B cell (primary cell): ENCODE measurements around the gene CCDC200. TPM values are rescaled to one million over a fixed set of nuclear protein-coding genes. Genes with fewer than 3 reads are reported as not detected.
"Not testable (repeated sequence)": the region's sequence is repeated elsewhere in the genome, so short reads cannot be mapped to it uniquely, and the experiment has no call there.

Experiments used
- ATAC-seq: fragments of 200-7000 bp; cut with Tn5 transposase; one replicate; pipeline ENCODE4 v1.10.0; 2021; ENCODE audit warnings: low read depth, mild to moderate bottlenecking, moderate number of reproducible peaks, moderate library complexity
- CTCF ChIA-PET: fragments of 350-600 bp; sonication (Branson Sonifier 250); formaldehyde crosslinking; loops from one replicate; lab custom pipeline; 2021; ENCODE audit warnings: antibody characterized with exemption, inconsistent platforms; lab: Charles Lee
- POLR2A ChIA-PET: fragments of 350-600 bp; sonication (Branson Sonifier 250); formaldehyde crosslinking; loops from one replicate; lab custom pipeline; 2021; ENCODE audit warnings: antibody characterized with exemption; lab: Charles Lee
- DNase-seq: peaks from one replicate; pipeline ENCODE4 v3.0.0; 2013
- H2AFZ ChIP-seq: 2 replicates; pipeline ENCODE4 v1.6.1; 2012; ENCODE audit warnings: mild to moderate bottlenecking, low read depth, low read length; ENCODE audit not compliant: insufficient read depth, poor library complexity, severe bottlenecking
- H3K27ac ChIP-seq, 2 donors: 1 replicate in 1 of 2; 2 replicates in 1 of 2; pipeline ENCODE4 v1.5.1; 2012 to 2013; ENCODE audit warnings: low read length in 2 of 2, mild to moderate bottlenecking in 2 of 2, moderate library complexity in 1 of 2
- H3K27me3 ChIP-seq, 4 experiments: fragments of 200-600 bp in 1 of 4; sonication (generic) in 1 of 4; replicated peaks in 1 of 4; 1 replicate in 2 of 4; 2 replicates in 2 of 4; pipeline versions ENCODE4 v1.6.1 to v1.7.0; 2013 to 2016; ENCODE audit warnings: low read length in 3 of 4, mild to moderate bottlenecking in 2 of 4, mixed read lengths in 1 of 4, moderate library complexity in 1 of 4; ENCODE audit not compliant: insufficient read depth in 4 of 4, control insufficient read depth in 3 of 4; ENCODE audit errors: control extremely low read depth in 1 of 4
- H3K36me3 ChIP-seq, 2 experiments: replicated peaks in 1 of 2; 1 replicate in 1 of 2; 2 replicates in 1 of 2; pipeline versions ENCODE4 v1.6.1 to v1.7.1; 2013; ENCODE audit warnings: low read length in 1 of 2; ENCODE audit not compliant: insufficient read depth in 2 of 2, control insufficient read depth in 1 of 2; ENCODE audit errors: control extremely low read depth in 1 of 2, extremely low read depth in 1 of 2
- H3K4me1 ChIP-seq, 2 donors: fragments of 200-600 bp in 1 of 2; sonication (generic) in 1 of 2; 1 replicate in 1 of 2; 2 replicates in 1 of 2; pipeline versions ENCODE4 v1.5.1 to v1.6.1; 2013 to 2017; ENCODE audit warnings: low read length in 2 of 2; ENCODE audit not compliant: control insufficient read depth in 2 of 2, insufficient read depth in 2 of 2
- H3K4me2 ChIP-seq: replicated peaks from 2 replicates; pipeline ENCODE3; 2012; ENCODE audit warnings: mild to moderate bottlenecking, low read depth, low read length; ENCODE audit not compliant: poor library complexity, severe bottlenecking
- H3K4me3 ChIP-seq, 5 experiments: fragments of 200-600 bp in 1 of 5; sonication (generic) in 1 of 5; 1 replicate in 3 of 5; 2 replicates in 2 of 5; pipeline versions ENCODE4 v1.5.1 to v1.7.0; 2011 to 2016; ENCODE audit warnings: low read length in 4 of 5, mild to moderate bottlenecking in 4 of 5, low read depth in 2 of 5, control low read depth in 1 of 5, moderate library complexity in 1 of 5; ENCODE audit not compliant: insufficient read depth in 1 of 5; ENCODE audit errors: control extremely low read depth in 1 of 5, extremely low read depth in 1 of 5
- H3K79me2 ChIP-seq: fragments of 200-600 bp; sonication (generic); one replicate; pipeline ENCODE4 v1.6.0; 2016; ENCODE audit warnings: low read length; ENCODE audit not compliant: control insufficient read depth, insufficient read depth
- H3K9ac ChIP-seq: fragments of 200-600 bp; sonication (generic); 2 replicates; pipeline ENCODE4 v1.6.1; 2017; ENCODE audit warnings: mild to moderate bottlenecking, low read length, moderate library complexity
- H3K9me3 ChIP-seq, 3 donors: one replicate each; pipeline versions ENCODE4 v1.6.1 to v1.7.1; 2013; ENCODE audit warnings: low read length in 2 of 3; ENCODE audit not compliant: control insufficient read depth in 2 of 3, insufficient read depth in 1 of 3; ENCODE audit errors: control extremely low read depth in 1 of 3
- H4K20me1 ChIP-seq: 2 replicates; pipeline ENCODE4 v1.6.0; 2012; ENCODE audit warnings: mild to moderate bottlenecking, low read length; ENCODE audit not compliant: insufficient read depth, control insufficient read depth, poor library complexity, severe bottlenecking
- H3K27ac Mint-ChIP-seq: one replicate; pipeline ENCODE4 v1.8.0; 2021; ENCODE audit warnings: mixed read lengths
- H3K27me3 Mint-ChIP-seq: one replicate; pipeline ENCODE4 v1.8.0; 2021; ENCODE audit warnings: mixed read lengths
- H3K4me1 Mint-ChIP-seq: one replicate; pipeline ENCODE4 v1.8.0; 2021; ENCODE audit warnings: mixed read lengths
- H3K4me3 Mint-ChIP-seq: one replicate; pipeline ENCODE4 v1.8.0; 2021; ENCODE audit warnings: mixed read lengths
- H3K9me3 Mint-ChIP-seq: one replicate; pipeline ENCODE4 v1.8.0; 2022; ENCODE audit warnings: mixed read lengths; ENCODE audit not compliant: insufficient read depth
- EZH2 ChIP-seq: IDR thresholded peaks from 2 replicates; pipeline ENCODE4 v1.6.1; 2012; ENCODE audit warnings: borderline replicate concordance, low read depth, mild to moderate bottlenecking, moderate library complexity, low read length; ENCODE audit not compliant: insufficient read depth, poor library complexity, severe bottlenecking
- WGBS: methylation state at CpG from one replicate; pipeline ENCODE4 v1.1.5; 2013; ENCODE audit warnings: missing lambda C conversion rate; ENCODE audit not compliant: insufficient coverage; 5-methylcytosine and 5-hydroxymethylcytosine counted together
- intact Hi-C: fragments of 100-400 bp; cut with micrococcal nuclease; formaldehyde crosslinking; loops from one replicate; pipeline ENCODE4 v1.10.0; 2022
- polyA plus RNA-seq: library from polyadenylated mRNA; depleted of rRNA; stranded (reverse); fragments of >200 nt; gene quantifications from 2 replicates; pipeline ENCODE4 v1.2.3, GENCODE V29; 2012
- total RNA-seq, 2 donors: library from RNA; stranded (reverse); fragments of 120-200 nt in 1 of 2; gene quantifications; 1 replicate in 1 of 2; 2 replicates in 1 of 2; pipeline versions ENCODE4 v1.2.3 to v1.2.4, GENCODE V29; 2013 to 2022
- TF ChIP-seq, protein P1 (sequence below): fragments of 200-600 bp; IDR thresholded peaks from one replicate; pipeline ENCODE4 v1.8.0; 2022; ENCODE audit warnings: antibody characterized with exemption, mild to moderate bottlenecking

Gene CCDC200
- total and polyA plus RNA-seq, 2 donors (not counting 1 experiment from before 2014, with no cell fraction given): 0.16 to 0.74 TPM

DNA sequence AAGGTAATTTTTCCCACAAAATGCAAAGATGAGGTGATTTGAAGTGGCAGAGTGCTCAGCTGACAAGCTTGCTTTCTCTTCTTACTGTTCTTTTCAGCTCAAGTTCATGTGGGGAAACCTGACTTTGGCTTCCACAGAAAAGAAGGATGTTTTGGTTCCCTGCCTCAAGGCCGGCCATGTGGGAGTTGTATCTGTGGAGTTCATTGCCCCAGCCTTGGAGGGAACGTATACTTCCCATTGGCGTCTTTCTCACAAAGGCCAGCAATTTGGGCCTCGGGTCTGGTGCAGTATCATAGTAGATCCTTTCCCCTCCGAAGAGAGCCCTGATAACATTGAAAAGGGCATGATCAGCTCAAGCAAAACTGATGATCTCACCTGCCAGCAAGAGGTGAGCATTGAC is 35.2 kb downstream of the CCDC200 start:
- TF ChIP-seq EZH2: no peak
- TF ChIP-seq, protein P1, sequence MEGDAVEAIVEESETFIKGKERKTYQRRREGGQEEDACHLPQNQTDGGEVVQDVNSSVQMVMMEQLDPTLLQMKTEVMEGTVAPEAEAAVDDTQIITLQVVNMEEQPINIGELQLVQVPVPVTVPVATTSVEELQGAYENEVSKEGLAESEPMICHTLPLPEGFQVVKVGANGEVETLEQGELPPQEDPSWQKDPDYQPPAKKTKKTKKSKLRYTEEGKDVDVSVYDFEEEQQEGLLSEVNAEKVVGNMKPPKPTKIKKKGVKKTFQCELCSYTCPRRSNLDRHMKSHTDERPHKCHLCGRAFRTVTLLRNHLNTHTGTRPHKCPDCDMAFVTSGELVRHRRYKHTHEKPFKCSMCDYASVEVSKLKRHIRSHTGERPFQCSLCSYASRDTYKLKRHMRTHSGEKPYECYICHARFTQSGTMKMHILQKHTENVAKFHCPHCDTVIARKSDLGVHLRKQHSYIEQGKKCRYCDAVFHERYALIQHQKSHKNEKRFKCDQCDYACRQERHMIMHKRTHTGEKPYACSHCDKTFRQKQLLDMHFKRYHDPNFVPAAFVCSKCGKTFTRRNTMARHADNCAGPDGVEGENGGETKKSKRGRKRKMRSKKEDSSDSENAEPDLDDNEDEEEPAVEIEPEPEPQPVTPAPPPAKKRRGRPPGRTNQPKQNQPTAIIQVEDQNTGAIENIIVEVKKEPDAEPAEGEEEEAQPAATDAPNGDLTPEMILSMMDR: no peak
- Histone ChIP-seq H3K36me3 (peaks cover 36 to 79% of the 10 kb centered on the region in 2 experiments), H3K4me1 (no peaks in the 10 kb centered on the region), H3K27me3 (no peaks in the 10 kb centered on the region), H3K79me2 (peaks cover 10% of the 10 kb centered on the region), H4K20me1 (no peaks in the 10 kb centered on the region), H3K4me2 (no peak overlapping the region), H2AFZ (no peak overlapping the region), H3K27ac (no peak overlapping the region), H3K9me3 (no peaks in the 10 kb centered on the region), H3K4me3 (no peak overlapping the region), H3K9ac (no peak overlapping the region)
- H3K27ac Mint-ChIP-seq: no peak overlapping the region
- POLR2A ChIA-PET: no interaction called here
- DNase-seq (no peak), ATAC-seq (no peak)
- 98% methylated on average over 5 of the region's 5 CpGs for WGBS
- H3K27me3 Mint-ChIP-seq: no peaks in the 10 kb centered on the region
- CTCF ChIA-PET: interaction anchor here (0.6 to 1.1 kb wide), 2 partner anchors 15 to 1831 kb away, joined by 3 read pairs; no protein-coding TSS in a partner anchor
- no peaks in the 10 kb centered on the region for H3K9me3 Mint-ChIP-seq
- no peak overlapping the region for H3K4me3 Mint-ChIP-seq
- H3K4me1 Mint-ChIP-seq: no peaks in the 10 kb centered on the region
- intact Hi-C loops: no loop called here

DNA sequence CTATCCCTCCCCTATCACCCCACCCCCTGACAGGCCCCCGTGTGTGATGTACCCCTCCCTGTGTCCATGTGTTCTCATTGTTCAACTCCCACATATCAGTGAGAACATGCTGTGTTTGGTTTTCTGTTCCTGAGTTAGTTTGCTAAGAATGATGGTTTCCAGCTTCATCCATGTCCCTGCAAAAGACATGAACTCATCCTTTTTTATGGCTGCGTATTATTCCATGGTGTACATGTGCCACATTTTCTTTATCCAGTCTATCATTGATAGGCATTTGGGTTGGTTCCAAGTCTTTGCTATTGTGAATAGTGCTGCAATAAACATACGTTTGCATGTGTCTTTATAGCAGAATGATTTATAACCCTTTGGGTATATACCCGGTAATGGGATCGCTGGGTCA is 41.8 kb downstream of the CCDC200 start:
- peaks cover 14 to 48% of the 10 kb centered on the region in 2 experiments for H3K36me3 ChIP-seq
- POLR2A ChIA-PET: not testable (repeated sequence)

More for the DNA sequence above, 41.8 kb downstream of the CCDC200 start:
- H3K4me3 Mint-ChIP-seq, H3K79me2 ChIP-seq, H3K27ac Mint-ChIP-seq, H4K20me1 ChIP-seq, H3K4me1 Mint-ChIP-seq, H3K4me3 ChIP-seq, CTCF ChIA-PET, ATAC-seq, H3K9ac ChIP-seq, H2AFZ ChIP-seq, H3K27me3 Mint-ChIP-seq, H3K9me3 ChIP-seq, H3K9me3 Mint-ChIP-seq, H3K27ac ChIP-seq, H3K4me1 ChIP-seq, H3K27me3 ChIP-seq, DNase-seq, H3K4me2 ChIP-seq: not testable (repeated sequence)
- 100% methylated on average over 2 of the region's 5 CpGs for WGBS
- intact Hi-C loops: loop anchor here (1.0 kb wide), 1 partner anchor 11 kb away; no protein-coding TSS in a partner anchor
